ENCODE measurements around the gene JPH2. TPM values are rescaled to one million over a fixed set of nuclear protein-coding genes. Genes with fewer than 3 reads are reported as not detected.

The JPH2 gene
- total RNA-seq, 1 donor from 2014 or later = 4.6 TPM

DNA sequence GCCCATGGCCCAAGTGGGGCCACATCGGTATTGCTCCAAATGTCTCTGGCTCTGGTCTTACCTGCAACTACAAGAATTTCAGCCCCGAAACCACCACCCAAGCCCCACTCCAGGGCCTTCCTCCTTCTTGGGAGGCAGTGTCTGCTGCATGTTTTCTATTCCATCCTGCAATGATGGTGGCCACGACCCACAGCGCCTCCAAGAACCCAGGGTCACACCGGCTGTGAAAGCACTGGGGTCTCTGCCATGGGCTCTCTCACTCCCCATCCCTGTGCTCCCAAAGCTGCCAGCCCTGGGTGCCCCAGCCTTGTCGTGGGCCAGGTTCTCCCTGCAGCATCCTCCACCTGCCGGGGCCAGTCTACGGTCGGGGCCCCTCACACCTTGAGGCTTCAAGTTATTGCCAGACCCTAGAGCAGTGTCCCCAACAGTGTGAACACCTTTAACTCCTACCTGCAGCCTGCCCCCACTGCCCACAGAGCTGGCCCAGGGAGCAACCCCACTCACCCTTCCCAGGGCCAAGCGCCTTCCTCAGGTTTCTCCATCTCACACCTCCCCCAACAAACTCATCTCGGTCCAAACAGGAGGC, 115.4 kb downstream of the JPH2 start:
- Histone ChIP-seq H3K36me3 (no peaks in the 10 kb centered on the region), H3K27ac (no peak overlapping the region), H3K9me3 (no peaks in the 10 kb centered on the region), H3K4me3 (no peak overlapping the region), H3K27me3 (ENCODE audit: low read depth) (no peaks in the 10 kb centered on the region), H3K4me1 (peaks cover 6% of the 10 kb centered on the region)
- DNase-seq (no peak), ATAC-seq (no peak)
- intact Hi-C loops (cut with DNase I) = no loop called here
- TF ChIP-seq, protein P1, sequence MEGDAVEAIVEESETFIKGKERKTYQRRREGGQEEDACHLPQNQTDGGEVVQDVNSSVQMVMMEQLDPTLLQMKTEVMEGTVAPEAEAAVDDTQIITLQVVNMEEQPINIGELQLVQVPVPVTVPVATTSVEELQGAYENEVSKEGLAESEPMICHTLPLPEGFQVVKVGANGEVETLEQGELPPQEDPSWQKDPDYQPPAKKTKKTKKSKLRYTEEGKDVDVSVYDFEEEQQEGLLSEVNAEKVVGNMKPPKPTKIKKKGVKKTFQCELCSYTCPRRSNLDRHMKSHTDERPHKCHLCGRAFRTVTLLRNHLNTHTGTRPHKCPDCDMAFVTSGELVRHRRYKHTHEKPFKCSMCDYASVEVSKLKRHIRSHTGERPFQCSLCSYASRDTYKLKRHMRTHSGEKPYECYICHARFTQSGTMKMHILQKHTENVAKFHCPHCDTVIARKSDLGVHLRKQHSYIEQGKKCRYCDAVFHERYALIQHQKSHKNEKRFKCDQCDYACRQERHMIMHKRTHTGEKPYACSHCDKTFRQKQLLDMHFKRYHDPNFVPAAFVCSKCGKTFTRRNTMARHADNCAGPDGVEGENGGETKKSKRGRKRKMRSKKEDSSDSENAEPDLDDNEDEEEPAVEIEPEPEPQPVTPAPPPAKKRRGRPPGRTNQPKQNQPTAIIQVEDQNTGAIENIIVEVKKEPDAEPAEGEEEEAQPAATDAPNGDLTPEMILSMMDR (IDR thresholded peaks at IDR 0.05) = no peak

DNA sequence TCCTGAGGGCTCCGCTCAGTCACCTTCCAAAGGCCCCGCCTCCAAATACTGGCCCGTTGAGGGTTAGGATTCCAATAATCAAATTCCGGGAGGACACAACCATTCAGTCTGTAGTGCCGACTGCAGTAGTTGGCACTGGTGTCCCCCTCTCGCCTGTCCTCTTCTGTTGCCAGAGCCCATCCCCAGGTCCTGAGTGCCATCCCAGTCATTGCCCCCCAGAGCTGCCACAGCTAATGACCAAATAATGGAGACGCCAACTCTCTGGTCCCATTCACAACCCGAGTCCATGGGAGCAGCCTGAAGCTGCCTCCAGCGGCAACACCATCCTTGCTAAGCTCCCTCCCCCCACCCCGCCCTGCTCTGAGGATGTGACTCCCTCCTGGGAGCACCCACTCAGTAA, 115.9 kb downstream of the JPH2 start:
- no peak for DNase-seq
- no peak overlapping the region for H3K27ac ChIP-seq
- H3K4me1 ChIP-seq = peaks cover 6% of the 10 kb centered on the region
- no peaks in the 10 kb centered on the region for H3K27me3 ChIP-seq (ENCODE audit: low read depth)
- H3K36me3 ChIP-seq = no peaks in the 10 kb centered on the region
- TF ChIP-seq, protein P1 (IDR thresholded peaks at IDR 0.05) = no peak
- intact Hi-C loops (cut with DNase I) = no loop called here
- H3K4me3 ChIP-seq = no peak overlapping the region
- ATAC-seq = no peak
- no peaks in the 10 kb centered on the region for H3K9me3 ChIP-seq

DNA sequence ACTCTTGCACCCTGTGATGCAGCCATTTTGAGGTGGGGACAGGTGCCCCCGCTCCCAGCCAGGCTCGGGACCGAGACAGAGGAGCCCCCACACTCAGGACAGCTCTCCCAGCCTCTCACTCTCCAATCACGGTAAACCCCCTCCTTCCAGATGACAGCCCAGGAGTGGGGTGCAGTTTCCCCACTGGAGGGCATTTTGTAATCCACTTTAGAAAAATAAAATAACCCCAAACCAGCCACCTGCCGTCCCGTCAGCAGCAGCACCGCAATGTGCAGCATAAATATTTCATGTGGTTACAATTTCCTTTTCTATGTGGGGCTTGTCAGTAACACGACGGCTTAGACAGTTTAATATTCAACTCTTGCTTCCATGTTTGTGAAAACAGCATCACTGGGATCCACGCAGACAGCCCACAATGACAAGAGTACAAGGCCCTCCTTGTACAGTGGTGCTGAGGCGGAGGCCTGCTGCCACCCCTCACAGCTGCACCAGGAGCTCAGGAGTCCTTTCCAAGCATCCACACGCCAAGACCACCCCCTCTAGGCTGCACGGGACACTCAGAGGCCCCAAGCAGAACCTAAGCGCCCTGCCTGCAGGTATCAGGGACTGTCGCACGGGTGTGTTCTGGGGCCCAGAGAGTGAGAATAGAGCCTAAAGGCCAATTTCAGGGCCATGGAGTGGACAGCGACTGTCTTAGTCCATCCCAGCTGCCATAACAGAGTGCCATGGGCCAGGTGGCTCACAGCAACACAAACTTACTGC, 116.7 kb downstream of the JPH2 start:
- Histone ChIP-seq H3K36me3 (no peaks in the 10 kb centered on the region), H3K4me1 (peaks cover 6% of the 10 kb centered on the region), H3K4me3 (no peak overlapping the region), H3K27ac (peak overlapping the region; percentile 46), H3K27me3 (ENCODE audit: low read depth) (no peaks in the 10 kb centered on the region), H3K9me3 (no peaks in the 10 kb centered on the region)
- intact Hi-C loops (cut with DNase I) = no loop called here
- ATAC-seq (no peak), DNase-seq (no peak)
- TF ChIP-seq, protein P1 (IDR thresholded peaks at IDR 0.05) = no peak

DNA sequence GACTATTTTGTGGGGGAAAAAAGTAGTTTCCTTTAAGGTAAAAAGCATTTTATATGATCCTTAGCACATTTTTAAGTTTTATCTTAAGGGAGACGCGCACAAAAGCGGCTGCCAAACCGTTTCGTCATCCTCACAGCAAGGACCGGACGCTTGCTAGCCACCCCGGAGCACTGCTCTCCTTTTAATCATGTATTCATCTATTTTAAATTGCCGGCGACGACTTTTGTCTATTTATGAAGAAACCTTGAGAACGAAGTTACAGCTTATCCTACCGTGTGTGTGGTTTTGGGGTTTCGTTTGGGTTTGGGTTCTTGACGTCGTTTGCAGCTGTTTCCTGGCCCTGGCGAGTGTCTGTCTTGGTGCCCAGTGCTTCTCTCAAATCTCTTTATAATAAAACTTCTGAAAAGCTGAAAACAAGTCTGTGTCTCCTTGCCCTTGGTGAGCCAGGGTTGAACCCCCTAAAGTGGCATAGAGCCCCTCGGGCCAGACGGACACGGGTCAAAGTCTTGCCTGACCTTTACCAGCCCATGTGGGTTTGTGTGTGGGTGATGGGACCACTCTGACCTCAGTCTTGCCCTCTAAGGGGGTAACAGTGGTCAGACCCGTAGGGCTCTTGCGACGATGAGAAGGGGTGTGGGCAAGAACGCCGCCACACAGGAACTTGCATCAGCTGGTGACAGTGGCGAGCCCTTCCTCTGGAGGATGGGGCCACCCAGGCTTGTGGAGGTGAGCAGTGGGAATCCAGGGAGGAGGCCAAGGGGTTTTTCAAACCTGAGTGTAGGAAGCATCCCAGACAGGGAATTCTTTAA, 117.6 kb downstream of the JPH2 start:
- DNase-seq (no peak), ATAC-seq (peak; percentile 34 to 44)
- Histone ChIP-seq H3K4me1 (peaks cover 6% of the 10 kb centered on the region), H3K4me3 (no peak overlapping the region), H3K27ac (peak overlapping the region; percentile 46), H3K36me3 (no peaks in the 10 kb centered on the region), H3K9me3 (no peaks in the 10 kb centered on the region), H3K27me3 (ENCODE audit: low read depth) (no peaks in the 10 kb centered on the region)
- intact Hi-C loops (cut with DNase I) = no loop called here
- TF ChIP-seq, protein P1 (IDR thresholded peaks at IDR 0.05) = no peak

DNA sequence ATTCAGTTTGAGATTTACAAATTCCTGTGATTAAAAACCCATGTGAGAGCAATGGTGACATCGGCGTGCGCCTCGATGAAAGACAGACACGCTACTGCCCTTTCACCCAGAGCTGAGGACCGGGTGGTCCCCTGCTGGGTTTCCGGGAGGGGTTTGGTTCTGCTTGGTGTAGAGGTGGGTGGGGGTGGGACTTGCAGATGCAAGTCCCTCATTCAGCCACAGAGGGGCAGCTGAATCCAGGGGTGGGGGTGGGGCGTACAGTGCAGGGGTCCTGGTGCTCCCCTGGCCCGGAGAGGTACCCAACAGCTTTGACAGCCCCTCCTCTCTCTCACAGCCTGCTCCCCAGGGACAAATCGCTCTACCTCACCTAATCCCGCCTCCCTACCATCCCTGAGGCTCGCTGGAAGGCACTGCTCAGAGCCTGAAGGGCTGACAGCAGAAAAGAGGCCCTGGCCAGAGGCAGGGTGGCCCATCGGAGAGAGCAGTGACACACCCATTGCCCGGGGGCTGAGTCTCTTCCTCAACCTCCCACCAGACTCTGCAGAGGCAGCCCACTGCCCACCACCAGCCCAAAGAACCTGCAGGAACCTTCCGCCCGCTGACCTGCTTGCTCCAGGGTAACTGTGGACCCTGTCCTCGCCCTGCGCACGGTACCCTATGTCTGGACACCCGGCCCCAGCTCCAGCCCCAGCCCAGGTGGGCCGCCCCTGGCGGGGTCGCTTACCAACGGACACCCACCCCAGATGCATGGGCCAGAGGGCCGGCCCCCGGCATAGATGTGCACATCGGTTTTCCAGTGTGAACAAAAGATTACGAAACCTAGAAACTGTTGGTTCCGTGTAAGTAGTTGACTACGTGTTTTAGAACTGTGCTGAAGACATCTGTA, 118.4 kb downstream of the JPH2 start:
- intact Hi-C loops (cut with DNase I) = no loop called here
- Histone ChIP-seq H3K4me1 (peaks cover 6% of the 10 kb centered on the region), H3K27me3 (ENCODE audit: low read depth) (no peaks in the 10 kb centered on the region), H3K9me3 (no peaks in the 10 kb centered on the region), H3K4me3 (no peak overlapping the region), H3K27ac (peak overlapping the region; percentile 46), H3K36me3 (no peaks in the 10 kb centered on the region)
- no peak for ATAC-seq
- TF ChIP-seq, protein P1 (IDR thresholded peaks at IDR 0.05) = no peak
- no peak for DNase-seq

Data from lower lobe of right lung (tissue), 2 donors.